PFSK-1 (cell line): Measurements from ENCODE around the gene C22orf31.

Source experiments
- POLR2AphosphoS5 ChIP-seq: IDR thresholded peaks from 2 replicates; pipeline ENCODE4 v1.6.1; 2012; ENCODE audit warnings: low read depth, mild to moderate bottlenecking, control low read depth, low read length, moderate library complexity
- REST ChIP-seq, 2 experiments: IDR thresholded peaks; 2 replicates each; pipeline versions ENCODE4 v1.6.1 to v1.8.0; 2011 to 2012; ENCODE audit warnings: low read depth in 2 of 2, low read length in 2 of 2, control low read depth in 1 of 2, inconsistent platforms in 1 of 2, mild to moderate bottlenecking in 1 of 2, moderate library complexity in 1 of 2; ENCODE audit not compliant: insufficient read depth in 1 of 2
- TAF1 ChIP-seq: IDR thresholded peaks from 2 replicates; pipeline ENCODE4 v1.6.1; 2012; ENCODE audit warnings: low read length, control low read depth, borderline replicate concordance; ENCODE audit not compliant: insufficient read depth

- TF ChIP-seq TAF1 (no peak), POLR2AphosphoS5 (no peak), REST (IDR thresholded peaks at IDR 0.05; ENCODE audit: insufficient read depth in 1 of 2, low read depth in 2 of 2, low read length in 2 of 2) (no peak)
These were observed 38.3 kb downstream of the C22orf31 start for GRCh38 chr22:29023172-29023796.
